H1 (cell line): ENCODE data around the gene CRBN. TPM values are rescaled to one million over a fixed set of nuclear protein-coding genes. Genes with fewer than 3 reads are reported as not detected.

Experiments
- E2F6 ChIP-seq: IDR thresholded peaks from 2 replicates; pipeline ENCODE4 v1.6.1; 2012; ENCODE audit warnings: inconsistent platforms
- MAX ChIP-seq: IDR thresholded peaks from 2 replicates; pipeline ENCODE4 v1.6.1; 2012; ENCODE audit warnings: inconsistent platforms
- TBP ChIP-seq: IDR thresholded peaks from 2 replicates; pipeline ENCODE4 v1.6.1; 2011; ENCODE audit warnings: low read depth, low read length, improper control_type of control experiment
- polyA plus RNA-seq, 7 experiments: library from polyadenylated mRNA; depleted of rRNA in 3 of 7; stranded (reverse) in 5 of 7; unstranded in 2 of 7; fragments of >200 nt in 5 of 7; fragments of 200-250 nt in 2 of 7; gene quantifications; 1 replicate in 5 of 7; 2 replicates in 1 of 7; 4 replicates in 1 of 7; pipeline versions ENCODE4 v1.2.1 to v1.2.3, GENCODE V29; 2011 to 2013; ENCODE audit warnings: missing spikeins in 2 of 7, mixed read lengths in 2 of 7
- total RNA-seq: library from RNA; stranded (reverse); fragmentation: NEBNext Ultra II Directional; extraction: Animal tissue kit (Norgen Biotek cat#: 25700); gene quantifications from 2 replicates; pipeline ENCODE4 v1.2.1, GENCODE V29; 2021
- TF ChIP-seq, protein P1 (sequence below), 3 experiments: IDR thresholded peaks; 1 replicate in 2 of 3; 2 replicates in 1 of 3; pipeline versions ENCODE4 v1.5.1 to v1.6.1; 2011; ENCODE audit warnings: low read length in 3 of 3, mild to moderate bottlenecking in 3 of 3, inconsistent platforms in 2 of 3, low read depth in 1 of 3, moderate library complexity in 1 of 3; ENCODE audit not compliant: insufficient read depth in 1 of 3; ENCODE audit errors: control extremely low read depth in 1 of 3
- TF ChIP-seq, protein P2 (sequence below): fragments of 300-600 bp; sonication (generic); IDR thresholded peaks from 2 replicates; pipeline ENCODE4 v1.7.1; 2012; ENCODE audit warnings: low read length, moderate library complexity, mild to moderate bottlenecking, inconsistent platforms; ENCODE audit not compliant: insufficient replicate concordance

CRBN gene
- total and polyA plus RNA-seq, 2 of the 8 experiments (the other 6 are each of a cell fraction or from before 2014, with no cell fraction given), result 13.4 to 30.3 TPM

- TF ChIP-seq, protein P1, sequence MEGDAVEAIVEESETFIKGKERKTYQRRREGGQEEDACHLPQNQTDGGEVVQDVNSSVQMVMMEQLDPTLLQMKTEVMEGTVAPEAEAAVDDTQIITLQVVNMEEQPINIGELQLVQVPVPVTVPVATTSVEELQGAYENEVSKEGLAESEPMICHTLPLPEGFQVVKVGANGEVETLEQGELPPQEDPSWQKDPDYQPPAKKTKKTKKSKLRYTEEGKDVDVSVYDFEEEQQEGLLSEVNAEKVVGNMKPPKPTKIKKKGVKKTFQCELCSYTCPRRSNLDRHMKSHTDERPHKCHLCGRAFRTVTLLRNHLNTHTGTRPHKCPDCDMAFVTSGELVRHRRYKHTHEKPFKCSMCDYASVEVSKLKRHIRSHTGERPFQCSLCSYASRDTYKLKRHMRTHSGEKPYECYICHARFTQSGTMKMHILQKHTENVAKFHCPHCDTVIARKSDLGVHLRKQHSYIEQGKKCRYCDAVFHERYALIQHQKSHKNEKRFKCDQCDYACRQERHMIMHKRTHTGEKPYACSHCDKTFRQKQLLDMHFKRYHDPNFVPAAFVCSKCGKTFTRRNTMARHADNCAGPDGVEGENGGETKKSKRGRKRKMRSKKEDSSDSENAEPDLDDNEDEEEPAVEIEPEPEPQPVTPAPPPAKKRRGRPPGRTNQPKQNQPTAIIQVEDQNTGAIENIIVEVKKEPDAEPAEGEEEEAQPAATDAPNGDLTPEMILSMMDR (IDR thresholded peaks at IDR 0.05; ENCODE audit: control extremely low read depth in 1 of 3, insufficient read depth in 1 of 3, low read depth in 1 of 3, low read length in 3 of 3), result no peak
- TF ChIP-seq E2F6 (peak; percentile 51), TBP (peak; percentile 78; the same call in 1 of the 2 replicates), MAX (peak; percentile 94)
- TF ChIP-seq, protein P2, sequence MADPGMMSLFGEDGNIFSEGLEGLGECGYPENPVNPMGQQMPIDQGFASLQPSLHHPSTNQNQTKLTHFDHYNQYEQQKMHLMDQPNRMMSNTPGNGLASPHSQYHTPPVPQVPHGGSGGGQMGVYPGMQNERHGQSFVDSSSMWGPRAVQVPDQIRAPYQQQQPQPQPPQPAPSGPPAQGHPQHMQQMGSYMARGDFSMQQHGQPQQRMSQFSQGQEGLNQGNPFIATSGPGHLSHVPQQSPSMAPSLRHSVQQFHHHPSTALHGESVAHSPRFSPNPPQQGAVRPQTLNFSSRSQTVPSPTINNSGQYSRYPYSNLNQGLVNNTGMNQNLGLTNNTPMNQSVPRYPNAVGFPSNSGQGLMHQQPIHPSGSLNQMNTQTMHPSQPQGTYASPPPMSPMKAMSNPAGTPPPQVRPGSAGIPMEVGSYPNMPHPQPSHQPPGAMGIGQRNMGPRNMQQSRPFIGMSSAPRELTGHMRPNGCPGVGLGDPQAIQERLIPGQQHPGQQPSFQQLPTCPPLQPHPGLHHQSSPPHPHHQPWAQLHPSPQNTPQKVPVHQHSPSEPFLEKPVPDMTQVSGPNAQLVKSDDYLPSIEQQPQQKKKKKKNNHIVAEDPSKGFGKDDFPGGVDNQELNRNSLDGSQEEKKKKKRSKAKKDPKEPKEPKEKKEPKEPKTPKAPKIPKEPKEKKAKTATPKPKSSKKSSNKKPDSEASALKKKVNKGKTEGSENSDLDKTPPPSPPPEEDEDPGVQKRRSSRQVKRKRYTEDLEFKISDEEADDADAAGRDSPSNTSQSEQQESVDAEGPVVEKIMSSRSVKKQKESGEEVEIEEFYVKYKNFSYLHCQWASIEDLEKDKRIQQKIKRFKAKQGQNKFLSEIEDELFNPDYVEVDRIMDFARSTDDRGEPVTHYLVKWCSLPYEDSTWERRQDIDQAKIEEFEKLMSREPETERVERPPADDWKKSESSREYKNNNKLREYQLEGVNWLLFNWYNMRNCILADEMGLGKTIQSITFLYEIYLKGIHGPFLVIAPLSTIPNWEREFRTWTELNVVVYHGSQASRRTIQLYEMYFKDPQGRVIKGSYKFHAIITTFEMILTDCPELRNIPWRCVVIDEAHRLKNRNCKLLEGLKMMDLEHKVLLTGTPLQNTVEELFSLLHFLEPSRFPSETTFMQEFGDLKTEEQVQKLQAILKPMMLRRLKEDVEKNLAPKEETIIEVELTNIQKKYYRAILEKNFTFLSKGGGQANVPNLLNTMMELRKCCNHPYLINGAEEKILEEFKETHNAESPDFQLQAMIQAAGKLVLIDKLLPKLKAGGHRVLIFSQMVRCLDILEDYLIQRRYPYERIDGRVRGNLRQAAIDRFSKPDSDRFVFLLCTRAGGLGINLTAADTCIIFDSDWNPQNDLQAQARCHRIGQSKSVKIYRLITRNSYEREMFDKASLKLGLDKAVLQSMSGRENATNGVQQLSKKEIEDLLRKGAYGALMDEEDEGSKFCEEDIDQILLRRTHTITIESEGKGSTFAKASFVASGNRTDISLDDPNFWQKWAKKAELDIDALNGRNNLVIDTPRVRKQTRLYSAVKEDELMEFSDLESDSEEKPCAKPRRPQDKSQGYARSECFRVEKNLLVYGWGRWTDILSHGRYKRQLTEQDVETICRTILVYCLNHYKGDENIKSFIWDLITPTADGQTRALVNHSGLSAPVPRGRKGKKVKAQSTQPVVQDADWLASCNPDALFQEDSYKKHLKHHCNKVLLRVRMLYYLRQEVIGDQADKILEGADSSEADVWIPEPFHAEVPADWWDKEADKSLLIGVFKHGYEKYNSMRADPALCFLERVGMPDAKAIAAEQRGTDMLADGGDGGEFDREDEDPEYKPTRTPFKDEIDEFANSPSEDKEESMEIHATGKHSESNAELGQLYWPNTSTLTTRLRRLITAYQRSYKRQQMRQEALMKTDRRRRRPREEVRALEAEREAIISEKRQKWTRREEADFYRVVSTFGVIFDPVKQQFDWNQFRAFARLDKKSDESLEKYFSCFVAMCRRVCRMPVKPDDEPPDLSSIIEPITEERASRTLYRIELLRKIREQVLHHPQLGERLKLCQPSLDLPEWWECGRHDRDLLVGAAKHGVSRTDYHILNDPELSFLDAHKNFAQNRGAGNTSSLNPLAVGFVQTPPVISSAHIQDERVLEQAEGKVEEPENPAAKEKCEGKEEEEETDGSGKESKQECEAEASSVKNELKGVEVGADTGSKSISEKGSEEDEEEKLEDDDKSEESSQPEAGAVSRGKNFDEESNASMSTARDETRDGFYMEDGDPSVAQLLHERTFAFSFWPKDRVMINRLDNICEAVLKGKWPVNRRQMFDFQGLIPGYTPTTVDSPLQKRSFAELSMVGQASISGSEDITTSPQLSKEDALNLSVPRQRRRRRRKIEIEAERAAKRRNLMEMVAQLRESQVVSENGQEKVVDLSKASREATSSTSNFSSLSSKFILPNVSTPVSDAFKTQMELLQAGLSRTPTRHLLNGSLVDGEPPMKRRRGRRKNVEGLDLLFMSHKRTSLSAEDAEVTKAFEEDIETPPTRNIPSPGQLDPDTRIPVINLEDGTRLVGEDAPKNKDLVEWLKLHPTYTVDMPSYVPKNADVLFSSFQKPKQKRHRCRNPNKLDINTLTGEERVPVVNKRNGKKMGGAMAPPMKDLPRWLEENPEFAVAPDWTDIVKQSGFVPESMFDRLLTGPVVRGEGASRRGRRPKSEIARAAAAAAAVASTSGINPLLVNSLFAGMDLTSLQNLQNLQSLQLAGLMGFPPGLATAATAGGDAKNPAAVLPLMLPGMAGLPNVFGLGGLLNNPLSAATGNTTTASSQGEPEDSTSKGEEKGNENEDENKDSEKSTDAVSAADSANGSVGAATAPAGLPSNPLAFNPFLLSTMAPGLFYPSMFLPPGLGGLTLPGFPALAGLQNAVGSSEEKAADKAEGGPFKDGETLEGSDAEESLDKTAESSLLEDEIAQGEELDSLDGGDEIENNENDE, result no peak
Measured at GRCh38 chr3:3126477-3127431, 52.7 kb downstream of the CRBN start, which contains the start of gene TRNT1 (continued).
